ENCODE measurements around the gene DCANP1. TPM values are rescaled to one million over a fixed set of nuclear protein-coding genes. Genes with fewer than 3 reads are reported as not detected.

The DCANP1 gene
- total RNA-seq, 1 experiment from 2014 or later: not detected

DNA sequence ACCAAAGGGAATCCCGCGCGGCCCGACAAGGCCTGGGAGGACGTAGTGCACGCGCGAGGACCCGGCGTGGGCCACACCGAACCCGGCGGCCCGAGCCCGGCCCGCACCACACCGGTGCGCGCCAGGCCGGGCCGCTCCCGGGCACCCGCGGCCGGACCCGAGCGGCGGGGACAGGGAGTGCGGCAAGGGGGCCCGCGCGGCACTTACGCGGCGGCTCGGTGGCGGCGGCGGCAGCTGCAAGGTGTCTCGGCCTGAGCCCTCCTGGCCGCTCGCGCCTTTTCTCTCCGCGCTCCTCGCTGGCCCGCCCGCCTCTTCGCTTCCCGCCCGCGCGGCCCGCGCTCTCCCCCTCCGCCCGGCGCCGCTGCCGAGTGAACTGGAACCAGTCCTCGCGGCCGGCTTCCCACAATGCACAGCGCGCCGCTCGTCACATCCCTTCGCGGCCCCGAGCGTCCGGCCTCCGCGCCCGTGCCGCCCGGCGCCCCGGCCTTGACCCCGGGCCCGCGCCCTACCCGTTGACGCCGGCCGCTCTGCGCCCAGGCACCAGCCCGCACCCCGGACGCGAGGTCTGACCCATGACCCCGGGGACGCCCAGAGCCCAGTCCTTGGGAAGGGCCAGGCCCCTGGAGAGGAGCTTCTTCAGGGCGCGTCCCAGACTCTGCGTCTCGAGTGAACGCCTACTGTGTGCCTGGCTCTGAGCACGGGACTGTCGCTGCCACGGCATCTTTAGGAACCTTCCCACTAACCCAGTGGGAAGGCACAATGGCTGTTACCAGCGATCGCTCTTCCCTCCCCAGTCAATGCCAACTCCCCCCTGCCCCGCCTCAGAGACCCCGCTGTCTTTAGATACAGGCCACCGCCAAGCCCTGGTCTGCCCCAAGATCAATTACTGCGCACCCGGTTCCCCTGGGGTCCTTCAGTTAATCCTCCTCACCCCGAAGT lies 48.0 kb downstream of the DCANP1 start, which contains the start of gene MACROH2A1:
MACROH2A1 (minus strand) TSS at position 377 of the 939 bp plus-strand sequence. CDS start 10,138 bp downstream, outside the sequence.
- peak within 1 kb of the TSS; percentile 79 for H3K27ac ChIP-seq (ENCODE audit: low read depth, low read length)
- POLR2A ChIA-PET: no interaction called here
- H3K9me3 ChIP-seq (ENCODE audit: control insufficient read depth in 1 of 2, insufficient read depth in 1 of 2, low read depth in 1 of 2, low read length in 2 of 2): no peaks in the 10 kb centered on the region
- peak within 1 kb of the TSS; percentile 84 to 89 for H3K4me3 ChIP-seq (replicated peaks in 1 of 2; ENCODE audit: low read depth in 1 of 2, low read length in 2 of 2)
- ATAC-seq (peak; percentile 84), DNase-seq (ENCODE audit: low read depth, low spot score) (peak; percentile 38)
- peak within 1 kb of the TSS; percentile 82 for H3K4me2 ChIP-seq (ENCODE audit: low read length)
- H4K20me1 ChIP-seq (ENCODE audit: insufficient read depth): peaks cover 15% of the 10 kb centered on the region; the same call in 1 of the 2 replicates
- no peaks in the 10 kb centered on the region; a peak in 1 of 4 replicates for H3K36me3 ChIP-seq (ENCODE audit: control insufficient read depth in 1 of 2, insufficient read depth in 2 of 2, low read length in 2 of 2)
- peak within 1 kb of the TSS; percentile 98 for H3K9ac ChIP-seq (ENCODE audit: low read length)
- no peaks in the 10 kb centered on the region for H3K27me3 ChIP-seq (ENCODE audit: insufficient read depth, low read length)
- H2AFZ ChIP-seq (ENCODE audit: low read depth, low read length, poor library complexity, severe bottlenecking): no peak within 1 kb of the TSS
- no TSS peak for BruUV-seq (replicated peaks)
- peaks cover 47% of the 10 kb centered on the region for H3K79me2 ChIP-seq (ENCODE audit: insufficient read depth, low read length)
- intact Hi-C loops (cut with micrococcal nuclease): no loop called here
- RAD21 ChIA-PET (ENCODE audit: low non-redundant PET in 1 of 2, low total read pairs in 2 of 2, uncharacterized antibody in 2 of 2, unreplicated experiment in 2 of 2): no interaction called here
- H3K4me1 ChIP-seq (ENCODE audit: control insufficient read depth in 1 of 2, insufficient read depth in 2 of 2, low read length in 2 of 2): peaks cover 12 to 25% of the 10 kb centered on the region in 2 experiments
- no peaks in the 10 kb centered on the region for H3K9me2 ChIP-seq (ENCODE audit: insufficient read depth)
- CTCF ChIA-PET: interaction anchor here (0.7 kb wide), 1 partner anchor 13 kb away, joined by 3 read pairs; no protein-coding TSS in a partner anchor
- no peak for TF ChIP-seq CEBPB (IDR thresholded peaks at IDR 0.05; ENCODE audit: low read depth)
- peak; percentile 98 for TF ChIP-seq ZFX (IDR thresholded peaks at IDR 0.05)
- TF ChIP-seq, protein P1, sequence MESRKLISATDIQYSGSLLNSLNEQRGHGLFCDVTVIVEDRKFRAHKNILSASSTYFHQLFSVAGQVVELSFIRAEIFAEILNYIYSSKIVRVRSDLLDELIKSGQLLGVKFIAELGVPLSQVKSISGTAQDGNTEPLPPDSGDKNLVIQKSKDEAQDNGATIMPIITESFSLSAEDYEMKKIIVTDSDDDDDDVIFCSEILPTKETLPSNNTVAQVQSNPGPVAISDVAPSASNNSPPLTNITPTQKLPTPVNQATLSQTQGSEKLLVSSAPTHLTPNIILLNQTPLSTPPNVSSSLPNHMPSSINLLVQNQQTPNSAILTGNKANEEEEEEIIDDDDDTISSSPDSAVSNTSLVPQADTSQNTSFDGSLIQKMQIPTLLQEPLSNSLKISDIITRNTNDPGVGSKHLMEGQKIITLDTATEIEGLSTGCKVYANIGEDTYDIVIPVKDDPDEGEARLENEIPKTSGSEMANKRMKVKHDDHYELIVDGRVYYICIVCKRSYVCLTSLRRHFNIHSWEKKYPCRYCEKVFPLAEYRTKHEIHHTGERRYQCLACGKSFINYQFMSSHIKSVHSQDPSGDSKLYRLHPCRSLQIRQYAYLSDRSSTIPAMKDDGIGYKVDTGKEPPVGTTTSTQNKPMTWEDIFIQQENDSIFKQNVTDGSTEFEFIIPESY (IDR thresholded peaks at IDR 0.05; ENCODE audit: extremely low read depth, insufficient replicate concordance, low read length): no peak
- peak; percentile 24 for TF ChIP-seq POLR2A (IDR thresholded peaks at IDR 0.05; ENCODE audit: borderline replicate concordance, extremely low read depth, insufficient read depth, insufficient read length)
- TF ChIP-seq TCF7L2 (IDR thresholded peaks at IDR 0.05; ENCODE audit: borderline replicate concordance, extremely low read depth, insufficient read depth, insufficient read length): peak; percentile 37
- TF ChIP-seq POLR2AphosphoS5 (IDR thresholded peaks at IDR 0.05; ENCODE audit: low read depth, low read length): peak; percentile 91
- TF ChIP-seq SIN3A (IDR thresholded peaks at IDR 0.05; ENCODE audit: low read depth): peak; percentile 54; the same call in 1 of the 2 replicates
- no peak for TF ChIP-seq RAD21 (IDR thresholded peaks at IDR 0.05; ENCODE audit: low read depth)
- TF ChIP-seq ZNF274 (IDR thresholded peaks at IDR 0.05; ENCODE audit: low read depth, low read length): no peak
- TF ChIP-seq, protein P2, sequence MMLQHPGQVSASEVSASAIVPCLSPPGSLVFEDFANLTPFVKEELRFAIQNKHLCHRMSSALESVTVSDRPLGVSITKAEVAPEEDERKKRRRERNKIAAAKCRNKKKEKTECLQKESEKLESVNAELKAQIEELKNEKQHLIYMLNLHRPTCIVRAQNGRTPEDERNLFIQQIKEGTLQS (IDR thresholded peaks at IDR 0.05): no peak
- no peak for TF ChIP-seq SP1 (IDR thresholded peaks at IDR 0.05; ENCODE audit: low read depth)
- TF ChIP-seq, protein P3, sequence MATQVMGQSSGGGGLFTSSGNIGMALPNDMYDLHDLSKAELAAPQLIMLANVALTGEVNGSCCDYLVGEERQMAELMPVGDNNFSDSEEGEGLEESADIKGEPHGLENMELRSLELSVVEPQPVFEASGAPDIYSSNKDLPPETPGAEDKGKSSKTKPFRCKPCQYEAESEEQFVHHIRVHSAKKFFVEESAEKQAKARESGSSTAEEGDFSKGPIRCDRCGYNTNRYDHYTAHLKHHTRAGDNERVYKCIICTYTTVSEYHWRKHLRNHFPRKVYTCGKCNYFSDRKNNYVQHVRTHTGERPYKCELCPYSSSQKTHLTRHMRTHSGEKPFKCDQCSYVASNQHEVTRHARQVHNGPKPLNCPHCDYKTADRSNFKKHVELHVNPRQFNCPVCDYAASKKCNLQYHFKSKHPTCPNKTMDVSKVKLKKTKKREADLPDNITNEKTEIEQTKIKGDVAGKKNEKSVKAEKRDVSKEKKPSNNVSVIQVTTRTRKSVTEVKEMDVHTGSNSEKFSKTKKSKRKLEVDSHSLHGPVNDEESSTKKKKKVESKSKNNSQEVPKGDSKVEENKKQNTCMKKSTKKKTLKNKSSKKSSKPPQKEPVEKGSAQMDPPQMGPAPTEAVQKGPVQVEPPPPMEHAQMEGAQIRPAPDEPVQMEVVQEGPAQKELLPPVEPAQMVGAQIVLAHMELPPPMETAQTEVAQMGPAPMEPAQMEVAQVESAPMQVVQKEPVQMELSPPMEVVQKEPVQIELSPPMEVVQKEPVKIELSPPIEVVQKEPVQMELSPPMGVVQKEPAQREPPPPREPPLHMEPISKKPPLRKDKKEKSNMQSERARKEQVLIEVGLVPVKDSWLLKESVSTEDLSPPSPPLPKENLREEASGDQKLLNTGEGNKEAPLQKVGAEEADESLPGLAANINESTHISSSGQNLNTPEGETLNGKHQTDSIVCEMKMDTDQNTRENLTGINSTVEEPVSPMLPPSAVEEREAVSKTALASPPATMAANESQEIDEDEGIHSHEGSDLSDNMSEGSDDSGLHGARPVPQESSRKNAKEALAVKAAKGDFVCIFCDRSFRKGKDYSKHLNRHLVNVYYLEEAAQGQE (IDR thresholded peaks at IDR 0.05; ENCODE audit: low read depth): no peak
- TF ChIP-seq JUND (IDR thresholded peaks at IDR 0.05): no peak
- TF ChIP-seq, protein P4, sequence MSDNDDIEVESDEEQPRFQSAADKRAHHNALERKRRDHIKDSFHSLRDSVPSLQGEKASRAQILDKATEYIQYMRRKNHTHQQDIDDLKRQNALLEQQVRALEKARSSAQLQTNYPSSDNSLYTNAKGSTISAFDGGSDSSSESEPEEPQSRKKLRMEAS (IDR thresholded peaks at IDR 0.05): peak; percentile 77
- no peak for TF ChIP-seq YY1 (IDR thresholded peaks at IDR 0.05; ENCODE audit: extremely low read depth, insufficient replicate concordance, low read depth, low read length)
- TF ChIP-seq, protein P5, sequence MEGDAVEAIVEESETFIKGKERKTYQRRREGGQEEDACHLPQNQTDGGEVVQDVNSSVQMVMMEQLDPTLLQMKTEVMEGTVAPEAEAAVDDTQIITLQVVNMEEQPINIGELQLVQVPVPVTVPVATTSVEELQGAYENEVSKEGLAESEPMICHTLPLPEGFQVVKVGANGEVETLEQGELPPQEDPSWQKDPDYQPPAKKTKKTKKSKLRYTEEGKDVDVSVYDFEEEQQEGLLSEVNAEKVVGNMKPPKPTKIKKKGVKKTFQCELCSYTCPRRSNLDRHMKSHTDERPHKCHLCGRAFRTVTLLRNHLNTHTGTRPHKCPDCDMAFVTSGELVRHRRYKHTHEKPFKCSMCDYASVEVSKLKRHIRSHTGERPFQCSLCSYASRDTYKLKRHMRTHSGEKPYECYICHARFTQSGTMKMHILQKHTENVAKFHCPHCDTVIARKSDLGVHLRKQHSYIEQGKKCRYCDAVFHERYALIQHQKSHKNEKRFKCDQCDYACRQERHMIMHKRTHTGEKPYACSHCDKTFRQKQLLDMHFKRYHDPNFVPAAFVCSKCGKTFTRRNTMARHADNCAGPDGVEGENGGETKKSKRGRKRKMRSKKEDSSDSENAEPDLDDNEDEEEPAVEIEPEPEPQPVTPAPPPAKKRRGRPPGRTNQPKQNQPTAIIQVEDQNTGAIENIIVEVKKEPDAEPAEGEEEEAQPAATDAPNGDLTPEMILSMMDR (IDR thresholded peaks at IDR 0.05 in 2 of 3, conservative IDR thresholded peaks at IDR 0.05 in 1 of 3; ENCODE audit: borderline replicate concordance in 1 of 3, insufficient read depth in 1 of 3, low read depth in 2 of 3, low read length in 2 of 3): no peak
- no peak for TF ChIP-seq ELF1 (IDR thresholded peaks at IDR 0.05; ENCODE audit: borderline replicate concordance, low read depth)
- no peak for TF ChIP-seq CBX3 (IDR thresholded peaks at IDR 0.05; ENCODE audit: low read depth)
